Limb (tissue), 2 donors: ENCODE results near the gene SLC46A3.
"Not testable (repeated sequence)": the region's sequence is repeated elsewhere in the genome, so short reads cannot be mapped to it uniquely, and the experiment has no call there.

Experiments
- DNase-seq, 2 donors: peaks; one replicate each; pipeline ENCODE4 v3.0.0-alpha.2; 2016; ENCODE audit errors: extremely low spot score in 2 of 2

The SLC46A3 gene, protein sequence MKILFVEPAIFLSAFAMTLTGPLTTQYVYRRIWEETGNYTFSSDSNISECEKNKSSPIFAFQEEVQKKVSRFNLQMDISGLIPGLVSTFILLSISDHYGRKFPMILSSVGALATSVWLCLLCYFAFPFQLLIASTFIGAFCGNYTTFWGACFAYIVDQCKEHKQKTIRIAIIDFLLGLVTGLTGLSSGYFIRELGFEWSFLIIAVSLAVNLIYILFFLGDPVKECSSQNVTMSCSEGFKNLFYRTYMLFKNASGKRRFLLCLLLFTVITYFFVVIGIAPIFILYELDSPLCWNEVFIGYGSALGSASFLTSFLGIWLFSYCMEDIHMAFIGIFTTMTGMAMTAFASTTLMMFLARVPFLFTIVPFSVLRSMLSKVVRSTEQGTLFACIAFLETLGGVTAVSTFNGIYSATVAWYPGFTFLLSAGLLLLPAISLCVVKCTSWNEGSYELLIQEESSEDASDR

DNA sequence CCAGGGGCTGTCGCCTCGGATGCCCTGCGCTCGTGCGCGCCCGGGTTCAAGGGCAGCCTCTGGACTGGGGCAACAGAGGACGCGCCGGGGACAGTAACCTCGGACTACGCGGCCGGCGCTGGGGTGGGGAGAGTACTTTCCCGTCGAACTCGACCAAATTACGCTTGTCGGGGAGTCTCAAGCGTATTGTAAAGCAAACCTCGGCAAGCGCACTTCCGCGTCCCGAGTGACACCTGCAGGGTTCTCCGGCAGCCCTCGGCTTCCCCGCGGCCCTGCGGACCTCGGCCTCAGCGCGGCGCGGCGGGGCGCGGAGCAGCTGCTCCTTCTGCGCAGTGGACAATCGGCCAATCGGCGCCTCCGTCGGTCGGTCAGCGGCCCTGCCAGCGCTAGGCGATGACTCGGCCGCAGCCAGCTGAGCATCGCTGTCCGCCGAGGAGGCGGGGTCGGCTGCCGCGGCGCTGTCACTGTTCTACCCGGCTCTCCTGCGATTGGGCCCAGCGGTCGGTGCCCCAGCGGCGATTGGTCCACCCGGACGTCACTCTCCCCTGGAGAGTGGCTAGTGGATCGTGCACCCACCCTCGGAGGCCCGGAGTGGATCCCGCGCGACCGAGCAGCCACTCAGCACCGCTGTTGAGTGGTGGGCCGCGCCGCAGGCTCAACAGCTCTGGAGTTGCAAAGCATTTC, at the start of gene SLC46A3:
Gene SLC46A3, minus strand, starts transcription at position 428 of the 684 bp plus-strand sequence. CDS start 972 bp downstream, outside the sequence.
- peak; percentile 92 to 97 for DNase-seq

DNA sequence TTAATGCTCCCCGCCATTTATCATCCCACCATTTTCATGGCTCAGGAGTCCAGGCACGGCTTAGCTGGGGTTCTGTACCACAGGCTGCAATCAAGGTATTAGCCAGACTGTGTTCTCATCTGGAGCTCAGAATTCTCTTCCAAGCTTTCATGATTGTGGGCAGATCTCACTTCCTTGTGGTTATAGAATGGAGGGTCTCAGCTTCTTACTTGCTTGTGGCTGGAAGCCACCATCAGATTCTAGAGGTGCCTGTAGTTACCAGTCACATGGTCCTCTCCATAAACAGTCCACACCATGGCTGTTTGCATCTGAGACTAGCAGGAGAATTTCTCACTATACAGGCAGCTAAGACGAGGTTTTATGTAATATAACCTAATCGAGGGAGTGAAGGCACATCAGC, 45.1 kb upstream of the SLC46A3 start:
- no peak for DNase-seq

DNA sequence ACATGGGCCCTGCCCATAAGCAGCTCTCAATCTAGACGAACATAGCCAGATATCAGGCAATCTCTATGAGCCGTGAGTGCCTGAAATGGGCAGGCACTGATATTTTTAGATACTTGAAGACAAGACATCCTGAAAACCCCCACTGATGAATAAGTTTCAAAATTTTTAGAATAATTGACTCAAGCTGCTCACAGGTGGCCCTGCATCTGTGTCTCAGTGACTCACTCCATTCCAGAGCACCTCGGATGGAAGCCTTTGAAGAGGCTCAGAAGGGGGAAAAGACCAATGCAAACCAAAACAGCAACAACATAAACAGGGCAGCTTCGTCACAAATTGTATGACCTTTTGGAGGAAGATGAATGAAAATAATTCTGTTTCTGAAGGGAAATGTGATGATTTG, 42.8 kb upstream of the SLC46A3 start:
- DNase-seq = no peak

DNA sequence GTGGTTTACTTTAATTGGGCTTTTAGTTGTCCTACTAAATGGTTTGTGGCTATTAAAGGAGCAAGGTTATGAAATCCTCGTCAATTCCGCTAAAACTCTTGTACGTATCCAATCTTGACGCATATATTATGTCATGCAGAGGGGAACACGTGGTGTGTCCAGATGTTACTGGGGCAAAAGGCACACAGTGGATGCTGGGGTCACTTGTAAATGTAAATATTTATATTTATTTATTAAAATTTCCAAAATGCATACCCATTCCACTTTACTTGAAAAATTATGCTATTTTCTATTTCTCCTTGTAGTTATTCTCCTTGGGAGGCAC, 36.7 kb upstream of the SLC46A3 start:
- no peak for DNase-seq

DNA sequence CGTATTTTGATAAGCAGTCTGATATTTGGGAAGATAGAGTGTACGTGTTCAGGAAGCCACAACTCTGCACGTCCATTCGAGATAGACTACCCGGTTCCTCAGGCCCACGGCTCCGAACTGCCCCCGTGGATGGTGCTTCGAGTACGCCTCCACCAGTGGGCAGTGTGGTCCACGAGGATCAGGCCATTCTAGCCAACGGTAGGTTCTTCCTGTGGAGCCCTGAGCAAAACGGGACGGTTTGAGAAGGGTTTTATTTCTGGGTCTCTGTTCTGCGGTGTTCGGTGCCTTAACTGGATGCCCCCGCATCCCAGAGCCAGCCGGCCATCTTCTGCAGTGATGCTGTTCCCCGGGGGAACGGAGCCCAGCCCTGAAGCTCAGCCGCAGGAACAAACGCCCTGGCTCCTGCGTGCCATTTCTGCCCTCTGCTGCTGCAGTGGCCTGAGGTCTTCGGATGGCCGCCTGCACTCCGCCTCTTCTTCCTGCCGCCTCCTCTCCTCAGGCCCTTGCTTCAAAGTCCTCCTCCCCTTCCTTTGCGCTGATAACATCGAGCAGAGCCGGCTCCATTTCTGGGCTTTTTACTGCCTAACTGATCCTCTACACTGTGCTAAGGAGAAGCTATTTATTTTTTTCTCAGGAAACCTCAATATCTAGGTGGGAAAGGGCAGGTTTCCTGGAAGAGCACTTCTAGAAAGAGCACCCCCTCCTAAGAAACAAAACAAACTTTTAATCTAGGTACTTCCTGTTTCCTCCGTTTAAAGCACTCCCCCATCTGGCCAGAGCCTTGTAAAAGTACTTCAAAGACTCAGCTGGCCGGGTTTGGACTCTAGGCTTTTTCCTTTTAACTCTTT, 36.2 kb upstream of the SLC46A3 start:
- DNase-seq = peak in 1 of 2 donors; percentile 15

DNA sequence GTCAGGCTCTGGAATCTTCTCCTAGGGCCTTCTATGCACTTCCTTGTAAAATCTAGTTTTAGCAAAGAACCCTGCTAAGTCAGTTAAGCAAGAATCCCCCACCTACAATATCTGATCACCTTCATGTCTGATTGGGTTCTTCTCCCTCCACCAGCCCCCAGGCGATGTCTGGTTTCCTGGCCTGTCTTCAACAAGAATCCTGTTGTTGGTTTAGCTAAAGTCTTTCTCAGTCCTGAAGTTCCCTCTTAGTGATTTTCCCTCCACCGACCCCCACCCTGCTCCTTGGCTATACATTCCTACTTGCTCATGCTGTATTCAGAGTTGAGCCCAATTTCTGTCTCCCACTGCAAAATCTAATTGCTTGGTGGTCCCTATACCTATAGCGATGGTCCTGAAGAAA, 35.2 kb upstream of the SLC46A3 start:
- DNase-seq = no peak

DNA sequence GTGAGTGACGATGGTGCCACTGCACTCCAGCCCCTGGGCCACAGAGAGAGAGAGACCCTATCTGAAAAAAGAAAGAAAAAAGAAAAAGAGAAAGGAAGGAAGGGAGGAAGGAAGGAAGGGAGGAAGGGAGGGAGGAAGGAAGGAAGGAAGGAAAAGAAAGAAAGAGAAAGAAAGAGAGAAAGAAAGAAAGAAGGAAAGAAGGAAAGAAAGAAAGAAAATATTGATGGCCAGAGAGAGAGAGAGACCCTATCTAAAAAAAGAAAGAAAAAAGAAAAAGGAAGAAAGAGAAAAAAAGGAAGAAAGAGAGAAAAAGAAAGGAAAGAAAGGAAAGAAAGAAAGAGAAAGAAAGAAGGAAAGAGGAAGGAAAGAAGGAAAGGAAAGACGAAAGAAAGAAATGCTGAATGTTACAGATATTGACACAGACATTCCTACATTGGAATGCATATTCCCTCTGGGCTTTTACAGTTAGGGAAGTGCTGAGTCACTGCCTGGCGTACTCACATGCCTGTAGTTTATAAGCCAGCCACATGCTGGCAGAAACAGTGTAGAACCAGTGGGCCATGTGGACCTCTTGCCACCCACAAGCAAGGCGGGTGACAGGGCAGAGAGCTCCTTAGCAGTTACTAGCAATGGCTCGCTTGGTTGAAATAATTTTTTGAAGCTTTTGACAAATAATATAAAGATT, 34.6 kb upstream of the SLC46A3 start:
- peak in 1 of 2 donors; percentile 39 for DNase-seq

DNA sequence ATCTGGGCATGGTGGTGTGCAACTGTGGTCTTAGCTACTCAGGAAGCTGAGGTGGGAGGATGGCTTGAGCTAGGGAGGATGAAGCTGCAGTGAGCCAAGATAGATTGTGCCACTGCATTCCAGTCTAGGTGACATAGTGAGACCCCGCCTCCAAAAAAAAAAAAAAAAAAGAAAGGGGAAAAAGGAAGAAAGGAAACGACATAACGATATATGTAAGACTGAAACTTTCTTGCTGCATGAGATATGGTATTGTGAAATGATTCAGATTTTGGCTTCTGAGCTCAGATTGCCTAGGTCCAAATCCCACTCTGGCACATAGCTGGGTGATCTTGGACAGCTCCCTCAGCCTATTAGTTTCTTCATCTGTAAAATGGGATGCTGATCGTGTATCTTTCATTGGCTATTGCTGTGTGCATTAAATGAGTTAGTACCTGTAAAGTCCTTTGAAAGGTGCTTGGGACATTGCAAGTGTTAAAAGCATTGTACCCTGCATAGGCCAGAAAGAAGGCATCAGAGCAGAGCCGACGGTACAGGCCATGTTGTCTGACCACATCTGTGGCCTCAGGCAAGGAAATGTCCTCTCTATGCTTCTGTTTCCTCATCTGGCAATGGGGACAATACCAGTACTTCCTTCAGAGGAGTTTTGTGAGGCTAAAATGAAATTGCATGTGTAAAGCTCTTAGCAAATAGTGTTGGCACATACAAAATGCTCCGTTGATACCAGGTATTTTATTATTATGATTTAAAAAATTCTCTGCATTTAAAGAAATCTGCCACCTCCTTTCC, 32.6 kb upstream of the SLC46A3 start:
- DNase-seq = no peak

DNA sequence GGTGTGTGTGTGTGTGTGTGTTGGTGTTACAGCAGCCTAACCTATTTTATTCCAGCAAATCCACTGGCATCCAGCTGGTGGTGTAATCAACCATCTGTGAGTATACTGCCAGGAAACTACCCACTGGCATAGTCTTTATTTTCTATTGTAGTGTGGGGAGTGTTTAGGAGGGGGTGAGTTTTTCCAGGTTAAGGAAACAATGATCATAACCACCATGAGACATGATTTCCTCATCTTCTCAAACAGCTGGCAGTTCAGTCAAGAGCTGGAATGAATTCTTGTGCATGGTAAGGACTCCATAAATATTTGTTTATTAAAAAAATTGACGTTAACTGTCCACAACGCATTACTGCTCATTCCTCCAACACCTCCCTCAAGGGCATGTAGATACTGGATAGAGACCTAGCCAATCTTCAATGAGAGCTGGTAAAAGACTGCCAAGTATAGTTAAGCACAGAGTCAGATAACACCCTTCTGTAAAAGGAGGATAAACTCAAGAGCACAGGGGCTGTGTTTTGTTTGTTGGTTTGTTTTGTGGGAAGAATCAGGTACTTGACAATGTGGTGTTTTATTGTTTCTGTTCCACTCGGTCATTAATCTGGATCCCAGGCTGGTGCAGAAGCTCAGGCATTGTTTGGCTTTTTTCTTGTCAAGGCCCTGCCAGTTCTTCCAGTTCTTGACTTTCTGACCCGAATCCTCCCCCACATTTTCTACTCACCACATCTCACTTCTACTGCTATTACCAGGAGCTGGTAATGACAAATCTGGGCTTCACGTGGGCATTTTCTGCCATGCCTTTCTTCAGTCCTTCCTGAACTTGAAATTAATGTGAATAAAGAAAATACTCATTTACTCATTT, 31.6 kb upstream of the SLC46A3 start:
- no peak for DNase-seq

DNA sequence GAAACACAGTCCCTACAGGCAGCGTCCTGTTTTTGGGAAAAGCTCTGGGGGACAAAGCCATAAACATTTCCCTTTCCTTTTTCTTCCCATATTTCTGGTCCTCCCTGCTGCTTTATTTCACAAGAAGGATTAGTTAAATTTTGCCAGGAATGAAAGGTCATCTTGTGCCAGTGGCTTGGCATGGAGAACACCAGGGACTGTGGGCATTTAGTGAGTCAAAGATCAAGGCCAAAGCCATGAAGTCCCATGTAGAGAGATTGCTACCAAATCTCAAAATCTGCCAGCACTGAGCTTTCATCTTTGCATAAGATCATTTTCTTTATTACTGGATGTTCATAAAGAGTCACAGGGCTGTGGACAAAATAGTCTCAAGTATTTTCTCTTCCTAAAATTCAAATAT, 29.1 kb upstream of the SLC46A3 start:
- no peak for DNase-seq

DNA sequence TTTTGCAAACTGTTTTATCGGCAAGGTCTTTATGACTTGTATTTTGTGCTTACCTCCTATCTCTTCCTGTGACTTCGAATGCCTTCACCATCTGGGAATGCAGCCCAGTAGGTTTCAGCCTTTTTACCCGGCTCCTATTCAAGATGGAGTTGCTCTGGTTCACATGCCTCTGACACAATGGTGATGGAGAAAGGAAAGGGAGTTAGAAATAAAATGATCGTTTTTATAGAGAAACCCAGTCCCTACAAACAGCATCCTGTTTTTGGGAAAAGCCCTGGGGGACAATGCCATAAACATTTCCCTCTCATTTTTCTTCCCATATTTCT, 27.5 kb upstream of the SLC46A3 start:
- DNase-seq = no peak

DNA sequence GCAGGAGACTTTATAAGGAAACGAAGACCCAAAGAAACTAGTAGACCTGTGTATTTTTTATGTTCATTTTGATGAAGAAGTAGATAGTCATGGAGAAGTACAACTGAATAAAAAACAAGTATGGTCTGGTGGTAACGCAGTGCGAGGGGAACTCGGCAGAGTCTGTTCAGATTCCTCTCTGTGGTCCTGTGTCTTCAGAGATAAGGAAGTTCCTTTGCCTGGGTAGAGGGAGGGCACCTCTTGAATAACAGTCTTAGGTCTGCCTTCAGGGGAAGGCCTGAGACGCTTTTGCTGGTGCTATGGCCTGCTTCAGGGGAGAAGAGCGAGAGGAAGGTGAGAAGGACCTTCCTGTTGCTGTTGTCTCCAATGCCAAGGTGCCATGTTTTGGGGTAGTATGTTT, 25.9 kb upstream of the SLC46A3 start:
- no peak for DNase-seq

DNA sequence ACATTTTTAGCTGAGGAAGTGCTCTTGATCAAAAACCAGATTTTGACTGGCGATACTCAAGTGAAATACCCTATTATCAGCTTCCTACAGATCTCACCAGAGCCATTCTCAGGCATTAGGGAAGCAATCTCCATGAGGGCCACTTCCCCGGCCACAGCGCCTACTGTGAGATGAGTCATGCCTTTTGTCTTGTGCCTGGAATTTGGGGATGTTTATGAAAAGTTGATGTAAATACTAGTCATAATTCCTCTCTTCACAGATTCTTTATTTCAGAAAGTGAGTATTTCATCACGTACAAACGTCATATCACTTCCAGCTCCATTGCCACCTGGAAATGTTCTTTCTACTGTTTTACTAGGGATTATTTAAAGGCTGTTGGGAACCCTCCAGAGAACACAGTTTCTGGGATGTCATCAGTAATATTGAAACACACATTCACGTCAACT, 25.3 kb upstream of the SLC46A3 start:
- DNase-seq = no peak

DNA sequence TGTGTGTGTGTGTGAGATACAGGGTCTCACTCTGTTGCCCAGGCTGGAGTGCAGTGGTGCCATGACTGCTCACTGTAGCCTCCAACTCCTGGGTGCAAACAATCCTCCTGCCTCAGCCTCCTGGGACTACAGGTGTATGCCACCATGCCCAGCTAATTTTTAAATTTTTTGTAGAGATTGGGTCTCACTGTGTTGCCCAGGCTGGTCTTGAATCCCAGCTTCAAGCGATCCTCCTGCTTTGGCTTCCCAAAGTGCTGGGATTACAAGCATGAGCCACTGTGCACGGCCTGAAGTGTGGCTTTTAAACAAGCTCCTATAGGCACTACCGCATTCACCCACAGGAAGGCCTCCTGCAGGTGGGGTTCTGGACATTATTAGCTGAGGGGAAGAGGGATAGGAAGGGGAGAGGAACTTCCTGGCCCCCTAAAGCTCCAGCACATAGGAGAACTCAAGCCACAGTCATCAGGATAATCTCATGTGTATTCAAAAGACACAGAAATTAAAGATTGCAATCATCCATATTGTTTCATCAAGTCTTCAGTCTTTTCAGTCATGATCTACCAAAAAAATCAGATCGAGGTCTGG, 24.8 kb upstream of the SLC46A3 start:
- DNase-seq = no peak

DNA sequence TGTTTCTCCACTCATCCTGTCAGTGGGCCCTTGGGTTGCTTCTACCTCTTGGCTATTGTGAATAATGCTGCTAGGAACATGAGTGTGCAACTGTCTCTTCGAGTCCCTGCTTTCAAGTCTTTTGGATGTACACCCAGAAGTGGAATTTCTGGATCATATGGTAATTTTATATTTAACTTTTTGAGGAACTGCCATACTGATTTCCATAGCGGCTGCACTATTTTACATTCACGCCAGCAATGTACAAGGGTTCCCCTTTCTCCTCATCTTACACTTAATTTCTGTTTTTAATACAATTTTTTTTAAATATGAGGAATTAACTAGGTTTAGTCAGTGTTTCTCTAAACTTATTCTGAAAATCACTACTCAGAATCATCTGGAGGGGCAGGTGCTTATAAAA, 24.2 kb upstream of the SLC46A3 start:
- no peak for DNase-seq

DNA sequence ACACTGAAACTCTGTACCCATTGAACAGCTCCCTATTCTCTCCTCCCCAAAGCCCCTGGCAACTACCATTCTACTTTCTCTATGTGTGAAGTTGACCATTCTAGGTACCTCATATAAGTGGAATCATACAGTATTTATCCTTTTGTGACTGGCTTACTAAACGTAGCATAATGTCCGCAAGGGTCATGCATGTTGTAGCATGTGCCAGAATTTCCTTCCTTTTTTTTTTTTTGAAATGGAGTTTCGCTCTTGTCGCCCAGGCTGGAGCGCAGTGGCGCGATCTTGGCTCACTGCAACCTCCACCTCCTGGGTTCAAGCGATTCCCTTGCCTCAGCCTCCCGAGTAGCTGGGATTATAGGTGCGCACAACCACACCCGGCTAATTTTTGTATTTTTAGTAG, 23.7 kb upstream of the SLC46A3 start:
- DNase-seq = not testable (repeated sequence)

DNA sequence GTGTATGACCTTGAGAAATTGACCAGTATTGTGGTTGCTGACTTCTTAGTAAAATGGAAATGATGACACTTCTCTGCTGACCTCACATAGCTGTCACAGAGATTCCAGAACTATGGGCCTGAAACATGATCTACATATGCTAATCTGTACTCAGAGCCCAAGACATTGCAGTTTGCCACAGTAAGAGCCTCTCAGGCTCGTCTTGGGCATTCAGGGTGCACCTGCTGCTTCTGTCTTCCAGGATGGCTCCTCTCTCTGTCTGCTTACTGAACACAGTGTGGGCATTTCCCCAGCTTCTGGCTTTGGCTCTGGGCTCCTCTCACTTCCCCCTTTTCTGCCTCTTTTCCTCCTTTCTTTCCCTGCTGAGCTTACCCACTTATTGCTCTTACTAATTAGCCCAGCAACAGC, 22.3 kb upstream of the SLC46A3 start:
- no peak for DNase-seq

DNA sequence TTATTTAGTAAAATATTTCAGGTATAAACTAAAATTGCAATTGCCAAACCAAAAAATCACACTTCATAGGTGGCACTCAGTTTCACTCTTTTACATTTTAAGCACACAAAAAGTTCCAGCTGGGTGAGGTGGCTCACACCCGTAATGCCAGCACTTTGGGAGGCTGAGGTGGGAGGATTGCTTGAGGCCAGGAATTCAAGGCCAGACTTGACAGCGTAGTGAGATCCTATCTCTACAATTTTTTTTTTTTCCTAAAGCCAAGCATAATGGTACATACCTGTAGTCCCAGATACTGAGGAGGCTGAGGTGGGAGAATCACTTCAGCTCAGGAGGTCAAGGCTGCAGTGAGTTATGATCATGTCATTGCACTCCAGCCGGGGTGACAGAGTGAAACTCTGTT, 20.6 kb upstream of the SLC46A3 start:
- no peak for DNase-seq

DNA sequence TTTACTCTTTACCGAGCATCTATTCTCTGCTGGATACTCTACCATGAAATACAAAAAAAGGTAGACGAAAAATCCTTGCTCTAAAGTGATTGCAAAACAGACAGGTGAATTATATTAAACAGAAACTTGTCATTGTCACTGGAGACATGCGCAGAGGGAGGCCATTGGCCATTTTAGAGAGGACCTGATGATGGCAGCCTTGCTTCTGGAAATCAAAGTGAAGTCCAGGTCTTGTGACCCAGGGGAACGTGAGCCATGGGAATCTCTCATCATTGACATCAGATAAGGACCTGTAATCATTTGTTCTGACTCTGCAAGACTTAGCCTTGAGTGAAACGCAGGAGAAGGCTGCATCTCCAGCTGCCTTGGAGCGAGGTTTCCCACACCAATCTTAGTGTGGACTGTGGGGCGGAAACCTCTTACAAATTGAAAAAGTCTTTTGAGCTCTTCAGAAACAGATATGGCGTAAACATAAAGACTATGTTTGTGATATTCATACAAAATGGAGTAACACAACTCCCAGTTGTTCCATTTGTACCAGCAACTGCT, 16.8 kb upstream of the SLC46A3 start:
- no peak for DNase-seq
